GM08714 (cell line): ENCODE data around the gene SLC35F4.

Source experiments
- H3K4me3 ChIP-seq: fragments of 200-500 bp; sonication (Bioruptor generic); 2 replicates; pipeline ENCODE4 v1.5.1; 2014; ENCODE audit warnings: mild to moderate bottlenecking, low read length, inconsistent platforms
- ZNF274 ChIP-seq: IDR thresholded peaks from 2 replicates; pipeline ENCODE4 v1.6.1; 2012; ENCODE audit warnings: mild to moderate bottlenecking, low read depth, low read length

The SLC35F4 gene

GRCh38 chr14:57686304-57686703 is 179.6 kb downstream of the SLC35F4 start:
- no peak for TF ChIP-seq ZNF274
- H3K4me3 ChIP-seq, result no peak overlapping the region

GRCh38 chr14:57671021-57671420 is 194.9 kb downstream of the SLC35F4 start:
- no peak for TF ChIP-seq ZNF274
- H3K4me3 ChIP-seq, result no peak overlapping the region

- H3K4me3 ChIP-seq, result no peak overlapping the region
- no peak for TF ChIP-seq ZNF274
These were observed 205.7 kb downstream of the SLC35F4 start for GRCh38 chr14:57660208-57660607.

GRCh38 chr14:57659052-57659451 is 206.8 kb downstream of the SLC35F4 start:
- no peak for TF ChIP-seq ZNF274
- no peak overlapping the region for H3K4me3 ChIP-seq

GRCh38 chr14:57657487-57657886 is 208.4 kb downstream of the SLC35F4 start:
- TF ChIP-seq ZNF274, result no peak
- H3K4me3 ChIP-seq, result no peak overlapping the region

GRCh38 chr14:57656853-57657252 is 209.0 kb downstream of the SLC35F4 start:
- no peak for TF ChIP-seq ZNF274
- H3K4me3 ChIP-seq, result no peak overlapping the region

- TF ChIP-seq ZNF274, result no peak
- no peak overlapping the region for H3K4me3 ChIP-seq
These were observed 213.1 kb downstream of the SLC35F4 start for GRCh38 chr14:57652769-57653168.

GRCh38 chr14:57641776-57642175 is 224.1 kb downstream of the SLC35F4 start:
- H3K4me3 ChIP-seq, result no peak overlapping the region
- no peak for TF ChIP-seq ZNF274

GRCh38 chr14:57640036-57640435 is 225.9 kb downstream of the SLC35F4 start:
- no peak overlapping the region for H3K4me3 ChIP-seq
- TF ChIP-seq ZNF274, result no peak

GRCh38 chr14:57637901-57638300 is 228.0 kb downstream of the SLC35F4 start:
- TF ChIP-seq ZNF274, result no peak
- no peak overlapping the region for H3K4me3 ChIP-seq

GRCh38 chr14:57634335-57634734 is 231.6 kb downstream of the SLC35F4 start:
- no peak overlapping the region for H3K4me3 ChIP-seq

GRCh38 chr14:57632649-57633048 is 233.2 kb downstream of the SLC35F4 start:
- TF ChIP-seq ZNF274, result no peak
- no peak overlapping the region for H3K4me3 ChIP-seq

More at GRCh38 chr14:57634335-57634734, 231.6 kb downstream of the SLC35F4 start:
- no peak for TF ChIP-seq ZNF274

GRCh38 chr14:57617510-57617909 is 248.4 kb downstream of the SLC35F4 start:
- H3K4me3 ChIP-seq, result no peak overlapping the region
- no peak for TF ChIP-seq ZNF274

- H3K4me3 ChIP-seq, result no peak overlapping the region
- no peak for TF ChIP-seq ZNF274
These were observed 252.9 kb downstream of the SLC35F4 start for GRCh38 chr14:57612946-57613345.

GRCh38 chr14:57611555-57612075 is 254.3 kb downstream of the SLC35F4 start:
- no peak overlapping the region for H3K4me3 ChIP-seq
- no peak for TF ChIP-seq ZNF274

- no peak for TF ChIP-seq ZNF274
- no peak overlapping the region for H3K4me3 ChIP-seq
These were observed 255.3 kb downstream of the SLC35F4 start for GRCh38 chr14:57610631-57611030.
